Endothelial cell of umbilical vein (primary cell): ENCODE results near the gene AMIGO2.

ENCODE experiments used
- CTCF ChIP-seq, 2 donors: IDR thresholded peaks; 1 replicate in 1 of 2; 2 replicates in 1 of 2; pipeline ENCODE4 v1.5.1; 2011; ENCODE audit warnings: low read length in 2 of 2, mild to moderate bottlenecking in 2 of 2, moderate library complexity in 2 of 2, control low read depth in 1 of 2, inconsistent platforms in 1 of 2, low read depth in 1 of 2; ENCODE audit not compliant: insufficient read depth in 1 of 2; ENCODE audit errors: extremely low read depth in 1 of 2
- EZH2 ChIP-seq: IDR thresholded peaks from 2 replicates; pipeline ENCODE4 v1.6.1; 2012; ENCODE audit warnings: borderline replicate concordance, low read depth, mild to moderate bottlenecking, moderate library complexity, low read length, inconsistent platforms; ENCODE audit not compliant: severe bottlenecking
- JUN ChIP-seq: IDR thresholded peaks from 2 replicates; pipeline ENCODE4 v1.6.1; 2011; ENCODE audit warnings: borderline replicate concordance, low read depth; ENCODE audit not compliant: insufficient read length, insufficient read depth
- MYC ChIP-seq: IDR thresholded peaks from one replicate; pipeline ENCODE4 v1.6.1; 2011; ENCODE audit warnings: mild to moderate bottlenecking, low read depth, low read length
- POLR2A ChIP-seq: IDR thresholded peaks from 2 replicates; pipeline ENCODE4 v1.6.1; 2012; ENCODE audit warnings: low read depth, mild to moderate bottlenecking, control low read depth, low read length
- POLR2AphosphoS5 ChIP-seq: IDR thresholded peaks from 2 replicates; pipeline ENCODE4 v1.6.1; 2012; ENCODE audit warnings: low read depth, mild to moderate bottlenecking, control low read depth, low read length, moderate library complexity; ENCODE audit not compliant: insufficient read depth

- TF ChIP-seq CTCF (IDR thresholded peaks at IDR 0.05; ENCODE audit: extremely low read depth in 1 of 2, insufficient read depth in 1 of 2, low read depth in 1 of 2, low read length in 2 of 2) = no peak
- no peak for TF ChIP-seq POLR2A
- TF ChIP-seq EZH2 = no peak
- no peak for TF ChIP-seq POLR2AphosphoS5
- no peak for TF ChIP-seq MYC
- no peak for TF ChIP-seq JUN
Measured at GRCh38 chr12:47105914-47106674, 26.3 kb upstream of the AMIGO2 start.
